ENCODE data around the gene BRPF1. TPM values are rescaled to one million over a fixed set of nuclear protein-coding genes. Genes with fewer than 3 reads are reported as not detected.
A peak's percentile ranks its signal among the peaks of the same experiment; 100 is the strongest.

BRPF1 gene
- total and polyA plus RNA-seq, 4 donors, result 8.3 to 26.4 (median 16.0) TPM

- Histone ChIP-seq H3K27me3 (ENCODE audit: control insufficient read depth in 3 of 3, insufficient read depth in 3 of 3, low read length in 2 of 3) (no peaks in the 10 kb centered on the region), H3K4me3 (no peak overlapping the region), H3K36me3 (ENCODE audit: control insufficient read depth in 4 of 4, insufficient read depth in 4 of 4, low read length in 4 of 4) (peaks cover 0 to 14% (median 12%) of the 10 kb centered on the region in 4 donors), H3K4me1 (ENCODE audit: control insufficient read depth in 5 of 5, insufficient read depth in 5 of 5, low read length in 5 of 5) (peaks cover 0 to 28% (median 5%) of the 10 kb centered on the region in 5 donors), H3K27ac (ENCODE audit: low read depth in 1 of 2, low read length in 1 of 2) (no peak overlapping the region), H3K9me3 (ENCODE audit: control insufficient read depth in 4 of 4, insufficient read depth in 3 of 4, low read length in 3 of 4) (no peaks in the 10 kb centered on the region), H3K9ac (ENCODE audit: insufficient read depth in 1 of 2, low read length in 2 of 2) (no peak overlapping the region)
- no peak for TF ChIP-seq CTCF (IDR thresholded peaks at IDR 0.05; ENCODE audit: control extremely low read depth, extremely low read depth)
- DNase-seq (no peak), ATAC-seq (ENCODE audit: insufficient read depth, low FRiP score) (no peak)
- WGBS, 2 donors, result 93 to 94% methylated on average over 4 of the region's 4 CpGs
Observed at GRCh38 chr3:9765865-9766264, 34.3 kb downstream of the BRPF1 start.

- Histone ChIP-seq H3K27ac (ENCODE audit: low read depth in 1 of 2, low read length in 1 of 2) (peak overlapping the region in 1 of 2 donors; percentile 48), H3K27me3 (ENCODE audit: control insufficient read depth in 3 of 3, insufficient read depth in 3 of 3, low read length in 2 of 3) (no peaks in the 10 kb centered on the region), H3K9me3 (ENCODE audit: control insufficient read depth in 4 of 4, insufficient read depth in 3 of 4, low read length in 3 of 4) (no peaks in the 10 kb centered on the region), H3K4me1 (ENCODE audit: control insufficient read depth in 5 of 5, insufficient read depth in 5 of 5, low read length in 5 of 5) (peaks cover 0 to 31% (median 5%) of the 10 kb centered on the region in 5 donors), H3K36me3 (ENCODE audit: control insufficient read depth in 4 of 4, insufficient read depth in 4 of 4, low read length in 4 of 4) (peaks cover 0 to 11% (median 11%) of the 10 kb centered on the region in 4 donors), H3K4me3 (no peak overlapping the region), H3K9ac (ENCODE audit: insufficient read depth in 1 of 2, low read length in 2 of 2) (no peak overlapping the region)
- ATAC-seq (ENCODE audit: insufficient read depth, low FRiP score) (no peak), DNase-seq (no peak)
- TF ChIP-seq CTCF (IDR thresholded peaks at IDR 0.05; ENCODE audit: control extremely low read depth, extremely low read depth), result no peak
- 51 to 53% methylated on average over 7 of the region's 7 CpGs for WGBS, 2 donors
Observed at GRCh38 chr3:9767418-9767817, 35.9 kb downstream of the BRPF1 start.

- TF ChIP-seq CTCF (IDR thresholded peaks at IDR 0.05; ENCODE audit: control extremely low read depth, extremely low read depth), result no peak
- Histone ChIP-seq H3K4me1 (ENCODE audit: control insufficient read depth in 5 of 5, insufficient read depth in 5 of 5, low read length in 5 of 5) (peaks cover 0 to 31% (median 5%) of the 10 kb centered on the region in 5 donors), H3K27me3 (ENCODE audit: control insufficient read depth in 3 of 3, insufficient read depth in 3 of 3, low read length in 2 of 3) (no peaks in the 10 kb centered on the region), H3K36me3 (ENCODE audit: control insufficient read depth in 4 of 4, insufficient read depth in 4 of 4, low read length in 4 of 4) (peaks cover 0 to 11% (median 6%) of the 10 kb centered on the region in 4 donors), H3K9ac (ENCODE audit: insufficient read depth in 1 of 2, low read length in 2 of 2) (no peak overlapping the region), H3K27ac (ENCODE audit: low read depth in 1 of 2, low read length in 1 of 2) (peak overlapping the region in 1 of 2 donors; percentile 35), H3K4me3 (no peak overlapping the region), H3K9me3 (ENCODE audit: control insufficient read depth in 4 of 4, insufficient read depth in 3 of 4, low read length in 3 of 4) (no peaks in the 10 kb centered on the region)
- WGBS, 2 donors, result 74 to 86% methylated on average over 6 of the region's 6 CpGs
- DNase-seq (no peak), ATAC-seq (ENCODE audit: insufficient read depth, low FRiP score) (no peak)
Observed at GRCh38 chr3:9768141-9768775, 36.7 kb downstream of the BRPF1 start.
